ENCODE measurements around the gene LYG1. TPM values are rescaled to one million over a fixed set of nuclear protein-coding genes. Genes with fewer than 3 reads are reported as not detected.
A peak's percentile ranks its signal among the peaks of the same experiment; 100 is the strongest.

The LYG1 gene
- total and polyA plus RNA-seq, 9 of the 15 experiments (the other 6 are each of a cell fraction or from before 2014, with no cell fraction given), result 0.64 to 2.6 (median 1.2) TPM

GRCh38 chr2:99337113-99338028 lies 36.4 kb upstream of the LYG1 start, which contains the start of gene EIF5B (continued):
- TF ChIP-seq PYGO2 (tag; IDR thresholded peaks at IDR 0.05), result no peak
- no peak for TF ChIP-seq PCBP2 (IDR thresholded peaks at IDR 0.05; ENCODE audit: low read depth, low read length, poor library complexity, severe bottlenecking)
- no peak for TF ChIP-seq BACH1 (tag; IDR thresholded peaks at IDR 0.05)
- no peak for TF ChIP-seq GTF2F1 (IDR thresholded peaks at IDR 0.05; ENCODE audit: low read depth, low read length)
- TF ChIP-seq ZNF766 (CRISPR knock-in tag; conservative IDR thresholded peaks at IDR 0.05), result peak; percentile 25; the same call in 1 of the 2 replicates
- TF ChIP-seq DDX20 (tag; IDR thresholded peaks at IDR 0.05; ENCODE audit: low read depth), result no peak
- TF ChIP-seq MNT (conservative IDR thresholded peaks at IDR 0.05), result peak; percentile 80 to 92
- TF ChIP-seq ZBTB34 (CRISPR knock-in tag; IDR thresholded peaks at IDR 0.05), result no peak
- TF ChIP-seq COPS2 (conservative IDR thresholded peaks at IDR 0.05), result no peak
- TF ChIP-seq NONO (IDR thresholded peaks at IDR 0.05; ENCODE audit: low read depth in 2 of 2, low read length in 1 of 2), result no peak
- TF ChIP-seq, protein P1, sequence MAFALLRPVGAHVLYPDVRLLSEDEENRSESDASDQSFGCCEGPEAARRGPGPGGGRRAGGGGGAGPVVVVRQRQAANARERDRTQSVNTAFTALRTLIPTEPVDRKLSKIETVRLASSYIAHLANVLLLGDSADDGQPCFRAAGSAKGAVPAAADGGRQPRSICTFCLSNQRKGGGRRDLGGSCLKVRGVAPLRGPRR (CRISPR knock-in tag; IDR thresholded peaks at IDR 0.05), result no peak
- no peak for TF ChIP-seq ZFP36 (IDR thresholded peaks at IDR 0.05; ENCODE audit: low read depth, low read length, partially characterized antibody)
- TF ChIP-seq, protein P2, sequence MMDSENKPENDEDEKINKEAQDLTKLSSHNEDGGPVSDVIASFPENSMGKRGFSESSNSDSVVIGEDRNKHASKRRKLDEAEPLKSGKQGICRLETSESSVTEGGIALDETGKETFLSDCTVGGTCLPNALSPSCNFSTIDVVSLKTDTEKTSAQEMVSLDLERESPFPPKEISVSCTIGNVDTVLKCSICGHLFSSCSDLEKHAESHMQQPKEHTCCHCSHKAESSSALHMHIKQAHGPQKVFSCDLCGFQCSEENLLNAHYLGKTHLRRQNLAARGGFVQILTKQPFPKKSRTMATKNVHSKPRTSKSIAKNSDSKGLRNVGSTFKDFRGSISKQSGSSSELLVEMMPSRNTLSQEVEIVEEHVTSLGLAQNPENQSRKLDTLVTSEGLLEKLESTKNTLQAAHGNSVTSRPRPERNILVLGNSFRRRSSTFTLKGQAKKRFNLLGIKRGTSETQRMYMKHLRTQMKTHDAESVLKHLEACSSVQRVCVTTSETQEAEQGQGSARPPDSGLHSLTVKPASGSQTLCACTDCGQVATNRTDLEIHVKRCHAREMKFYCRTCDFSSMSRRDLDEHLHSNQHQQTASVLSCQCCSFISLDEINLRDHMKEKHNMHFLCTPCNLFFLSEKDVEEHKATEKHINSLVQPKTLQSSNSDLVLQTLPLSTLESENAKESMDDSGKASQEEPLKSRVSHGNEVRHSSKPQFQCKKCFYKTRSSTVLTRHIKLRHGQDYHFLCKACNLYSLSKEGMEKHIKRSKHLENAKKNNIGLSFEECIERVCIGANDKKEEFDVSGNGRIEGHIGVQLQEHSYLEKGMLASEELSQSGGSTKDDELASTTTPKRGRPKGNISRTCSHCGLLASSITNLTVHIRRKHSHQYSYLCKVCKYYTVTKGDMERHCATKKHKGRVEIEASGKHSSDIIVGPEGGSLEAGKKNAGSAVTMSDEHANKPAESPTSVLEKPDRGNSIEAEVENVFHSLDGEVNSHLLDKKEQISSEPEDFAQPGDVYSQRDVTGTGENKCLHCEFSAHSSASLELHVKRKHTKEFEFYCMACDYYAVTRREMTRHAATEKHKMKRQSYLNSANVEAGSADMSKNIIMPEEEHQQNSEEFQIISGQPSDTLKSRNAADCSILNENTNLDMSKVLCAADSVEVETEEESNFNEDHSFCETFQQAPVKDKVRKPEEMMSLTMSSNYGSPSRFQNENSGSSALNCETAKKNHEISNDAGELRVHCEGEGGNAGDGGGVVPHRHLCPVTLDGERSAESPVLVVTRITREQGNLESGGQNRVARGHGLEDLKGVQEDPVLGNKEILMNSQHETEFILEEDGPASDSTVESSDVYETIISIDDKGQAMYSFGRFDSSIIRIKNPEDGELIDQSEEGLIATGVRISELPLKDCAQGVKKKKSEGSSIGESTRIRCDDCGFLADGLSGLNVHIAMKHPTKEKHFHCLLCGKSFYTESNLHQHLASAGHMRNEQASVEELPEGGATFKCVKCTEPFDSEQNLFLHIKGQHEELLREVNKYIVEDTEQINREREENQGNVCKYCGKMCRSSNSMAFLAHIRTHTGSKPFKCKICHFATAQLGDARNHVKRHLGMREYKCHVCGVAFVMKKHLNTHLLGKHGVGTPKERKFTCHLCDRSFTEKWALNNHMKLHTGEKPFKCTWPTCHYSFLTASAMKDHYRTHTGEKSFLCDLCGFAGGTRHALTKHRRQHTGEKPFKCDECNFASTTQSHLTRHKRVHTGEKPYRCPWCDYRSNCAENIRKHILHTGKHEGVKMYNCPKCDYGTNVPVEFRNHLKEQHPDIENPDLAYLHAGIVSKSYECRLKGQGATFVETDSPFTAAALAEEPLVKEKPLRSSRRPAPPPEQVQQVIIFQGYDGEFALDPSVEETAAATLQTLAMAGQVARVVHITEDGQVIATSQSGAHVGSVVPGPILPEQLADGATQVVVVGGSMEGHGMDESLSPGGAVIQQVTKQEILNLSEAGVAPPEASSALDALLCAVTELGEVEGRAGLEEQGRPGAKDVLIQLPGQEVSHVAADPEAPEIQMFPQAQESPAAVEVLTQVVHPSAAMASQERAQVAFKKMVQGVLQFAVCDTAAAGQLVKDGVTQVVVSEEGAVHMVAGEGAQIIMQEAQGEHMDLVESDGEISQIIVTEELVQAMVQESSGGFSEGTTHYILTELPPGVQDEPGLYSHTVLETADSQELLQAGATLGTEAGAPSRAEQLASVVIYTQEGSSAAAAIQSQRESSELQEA (IDR thresholded peaks at IDR 0.05; ENCODE audit: low read depth), result no peak
- no peak for TF ChIP-seq E2F3 (CRISPR knock-in tag; IDR thresholded peaks at IDR 0.05)
- no peak for TF ChIP-seq CREBBP (IDR thresholded peaks at IDR 0.05; ENCODE audit: low read depth, low read length)
